Left cardiac atrium (tissue), 4 donors: ENCODE results near the gene KIF26A. TPM values are rescaled to one million over a fixed set of nuclear protein-coding genes. Genes with fewer than 3 reads are reported as not detected.

ENCODE experiments used
- ATAC-seq, 2 donors: fragments of 200-7000 bp; cut with Tn5 transposase; one replicate each; pipeline ENCODE4 v1.9.1; 2020; ENCODE audit warnings: mild to moderate bottlenecking in 2 of 2, moderate library complexity in 2 of 2
- DNase-seq: peaks from one replicate; pipeline ENCODE4 v3.0.0-alpha.2; 2020
- intact Hi-C, 2 donors: fragments of 100-400 bp; cut with DNase I; formaldehyde crosslinking; loops; one replicate each; pipeline versions ENCODE4 v1.14.1 to v1.15.1; 2022 to 2023
- total RNA-seq, 2 donors: library from RNA; stranded (reverse); fragmentation: NEBNext Ultra II Directional; extraction: Animal tissue kit (Norgen Biotek cat#: 25700); gene quantifications; one replicate each; pipeline ENCODE4 v1.2.1, GENCODE V29; 2021
- donor health status: DM: no; HTN: yes; CAD: no.
- donor health status: DM: no; HTN: yes; CAD: no; lungs with severe emphysema.
- donor health status: DM: yes; HTN: yes; CAD: no.
- donor health status: Dilated cardiomyopathy.

The KIF26A gene
- total RNA-seq, 2 donors from 2014 or later, result 7.6 to 8.1 TPM

DNA sequence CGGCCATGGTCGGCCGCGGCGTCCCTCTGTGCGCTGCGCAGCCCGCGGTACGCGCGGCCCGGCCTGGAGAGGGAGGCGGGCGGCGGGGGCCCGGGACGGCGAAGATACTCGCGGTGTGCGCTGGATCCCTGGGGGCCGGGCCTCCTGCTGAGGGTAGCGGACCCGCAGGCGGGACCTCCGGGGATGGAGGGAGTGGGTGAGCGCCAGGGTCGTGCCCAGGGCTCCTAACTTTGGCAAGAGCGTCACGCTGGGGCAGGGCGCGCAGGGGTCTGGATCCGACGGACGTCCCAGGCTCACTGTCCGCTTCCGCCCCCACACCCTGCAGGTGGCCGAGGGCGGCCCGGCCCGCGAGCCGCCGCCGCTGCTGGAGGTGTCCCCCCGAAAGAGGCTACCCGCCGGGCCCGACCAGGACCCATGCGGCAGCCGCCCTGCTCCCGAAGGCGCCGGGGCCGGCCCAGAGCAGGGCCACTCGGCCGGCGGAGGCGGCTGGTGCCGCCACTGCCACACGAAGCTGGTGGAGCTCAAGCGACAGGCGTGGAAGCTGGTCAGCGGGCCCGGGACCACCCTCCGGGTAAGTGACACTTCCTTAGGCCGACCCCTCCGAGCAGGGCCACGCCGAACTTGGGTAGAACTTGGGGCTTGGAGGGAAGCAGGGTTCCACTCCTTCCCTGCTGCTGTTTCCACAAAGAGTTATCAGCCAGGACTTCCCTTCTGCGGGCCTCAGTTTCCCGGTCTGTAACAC, 502 bp downstream of the KIF26A start:
- DNase-seq, result peak; percentile 28
- intact Hi-C loops, result loop anchor here in 1 of 2 donors (5.0 kb wide), 1 partner anchor 423 kb away; no protein-coding TSS in a partner anchor

DNA sequence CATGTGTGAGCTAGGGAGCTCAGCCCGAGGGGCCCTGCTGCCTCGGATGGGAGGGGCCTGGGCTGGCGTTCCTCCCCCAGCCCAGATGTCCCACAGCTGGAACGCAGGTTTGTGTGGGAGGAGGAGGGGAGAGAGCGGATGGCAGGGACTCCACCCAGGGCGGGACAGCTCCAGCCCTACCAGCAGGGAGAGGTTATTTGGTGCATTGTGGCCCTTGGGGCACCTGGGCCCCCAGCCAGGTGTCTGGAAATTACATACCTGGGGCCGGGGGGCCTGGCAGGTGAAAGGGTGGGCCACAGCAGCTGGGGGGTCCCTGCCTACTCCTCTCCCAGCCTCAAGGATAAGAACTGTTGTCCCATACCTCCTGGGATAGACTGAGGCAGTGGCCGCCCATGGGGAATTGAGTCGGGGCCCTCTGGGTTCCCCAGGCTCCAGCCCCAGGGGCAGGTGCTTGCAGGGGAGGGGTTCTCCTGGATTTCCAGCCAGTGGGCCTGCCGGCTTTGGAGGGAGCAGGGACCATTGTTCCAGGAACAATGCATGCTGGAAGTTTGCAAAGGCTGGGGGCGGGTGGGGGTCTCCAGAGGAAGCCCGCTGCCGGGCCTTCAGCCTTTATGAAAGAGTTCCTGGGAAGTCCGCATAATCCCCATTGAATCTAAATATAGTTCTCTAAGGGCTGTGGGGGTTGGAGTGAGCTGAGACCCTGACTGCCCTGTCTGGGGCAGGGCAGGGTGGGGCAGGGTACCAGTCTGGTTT, 1.2 kb downstream of the KIF26A start:
- ATAC-seq (no peak), DNase-seq (peak; percentile 19)
- intact Hi-C loops, result loop anchor here in 1 of 2 donors (5.0 to 10.0 kb wide), 2 partner anchors 235 to 423 kb away; no protein-coding TSS in a partner anchor

More for the DNA sequence above, 502 bp downstream of the KIF26A start:
- no peak for ATAC-seq

DNA sequence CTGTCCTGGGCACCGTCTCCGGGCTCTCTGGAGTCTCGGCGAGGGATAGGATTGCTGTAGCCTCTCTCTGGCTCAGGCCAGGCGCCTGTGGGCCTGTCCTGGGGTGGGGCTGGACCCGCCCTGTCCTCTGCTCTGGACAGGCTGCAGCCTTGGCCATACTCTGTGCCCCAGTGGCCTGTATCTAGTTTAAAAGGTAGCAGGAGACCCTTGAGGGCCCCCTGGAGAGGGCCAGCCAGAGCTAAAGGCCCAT, 1.8 kb downstream of the KIF26A start:
- ATAC-seq (no peak), DNase-seq (peak; percentile 40)
- intact Hi-C loops, result loop anchor here in 1 of 2 donors (10.0 kb wide), 1 partner anchor 235 kb away; no protein-coding TSS in a partner anchor

DNA sequence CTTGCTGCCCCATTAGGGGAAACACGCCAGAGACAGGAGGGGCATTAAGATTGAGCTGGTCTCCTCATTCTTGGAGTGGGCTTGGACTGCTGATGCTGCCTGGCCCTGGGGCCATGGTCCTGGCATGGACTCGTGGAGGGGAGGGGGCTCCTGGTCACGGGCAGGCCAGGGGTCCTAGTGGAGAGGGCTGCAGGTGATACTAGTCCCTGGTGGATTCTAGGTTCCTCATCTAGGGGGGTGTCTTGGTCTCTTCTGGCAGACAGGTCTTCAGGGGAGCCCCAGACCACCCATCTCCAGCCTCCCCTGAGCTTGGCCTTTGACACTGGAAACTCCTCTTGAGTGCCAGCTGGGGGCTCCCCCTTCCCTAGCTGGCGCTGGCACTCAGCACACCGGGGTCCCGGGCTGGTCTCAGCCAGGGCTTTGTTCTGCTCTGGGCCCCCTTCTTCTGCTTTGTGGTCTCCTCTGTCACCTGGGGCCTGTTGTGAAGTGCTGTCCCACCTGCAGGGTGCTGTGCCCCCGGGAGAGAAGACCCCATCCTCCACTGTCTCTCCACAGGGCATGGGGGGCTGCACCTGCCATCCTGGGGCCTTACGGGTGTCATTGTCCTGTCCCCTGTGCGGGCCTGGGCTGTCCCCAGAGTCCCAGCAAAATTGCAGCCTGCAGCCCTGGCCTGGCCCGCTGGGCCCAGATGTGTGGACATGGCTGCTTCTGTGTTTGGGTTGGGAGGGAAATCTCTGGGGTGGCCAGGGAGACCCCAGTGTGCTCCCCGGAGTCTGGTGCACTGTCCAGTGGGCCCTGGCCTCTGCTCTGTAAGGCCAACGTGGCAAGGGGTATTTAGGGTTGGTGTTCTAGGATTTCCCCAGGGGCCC, 2.3 kb downstream of the KIF26A start:
- DNase-seq (peak; percentile 10), ATAC-seq (no peak)
- intact Hi-C loops, result loop anchor here in 1 of 2 donors (10.0 kb wide), 1 partner anchor 234 kb away; no protein-coding TSS in a partner anchor

DNA sequence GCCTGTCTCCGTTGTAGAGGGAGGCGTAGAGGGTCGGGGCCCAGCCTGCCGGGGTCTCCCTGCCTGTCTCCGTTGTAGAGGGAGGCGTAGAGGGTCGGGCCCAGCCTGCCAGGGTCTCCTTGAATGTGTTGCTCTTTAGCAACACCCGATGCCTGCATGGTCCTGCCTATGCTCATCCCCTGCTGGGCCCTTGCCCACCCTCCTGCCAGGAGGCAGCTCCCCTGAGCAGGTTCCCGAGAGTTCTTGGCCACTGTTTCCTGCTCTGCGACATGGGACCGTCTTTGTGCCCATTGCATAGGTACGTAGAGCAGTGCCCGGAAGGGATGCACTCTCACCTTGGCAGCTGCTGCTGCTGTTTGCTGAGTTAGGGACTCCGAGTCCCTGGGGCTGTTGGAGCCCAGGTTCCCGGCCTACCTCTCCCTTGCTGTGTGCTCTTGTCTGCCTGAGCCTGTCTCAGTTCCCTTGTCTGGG, 3.3 kb downstream of the KIF26A start:
- DNase-seq (peak; percentile 13), ATAC-seq (no peak)
- intact Hi-C loops, result loop anchor here in 1 of 2 donors (10.0 kb wide), 1 partner anchor 233 kb away; no protein-coding TSS in a partner anchor

DNA sequence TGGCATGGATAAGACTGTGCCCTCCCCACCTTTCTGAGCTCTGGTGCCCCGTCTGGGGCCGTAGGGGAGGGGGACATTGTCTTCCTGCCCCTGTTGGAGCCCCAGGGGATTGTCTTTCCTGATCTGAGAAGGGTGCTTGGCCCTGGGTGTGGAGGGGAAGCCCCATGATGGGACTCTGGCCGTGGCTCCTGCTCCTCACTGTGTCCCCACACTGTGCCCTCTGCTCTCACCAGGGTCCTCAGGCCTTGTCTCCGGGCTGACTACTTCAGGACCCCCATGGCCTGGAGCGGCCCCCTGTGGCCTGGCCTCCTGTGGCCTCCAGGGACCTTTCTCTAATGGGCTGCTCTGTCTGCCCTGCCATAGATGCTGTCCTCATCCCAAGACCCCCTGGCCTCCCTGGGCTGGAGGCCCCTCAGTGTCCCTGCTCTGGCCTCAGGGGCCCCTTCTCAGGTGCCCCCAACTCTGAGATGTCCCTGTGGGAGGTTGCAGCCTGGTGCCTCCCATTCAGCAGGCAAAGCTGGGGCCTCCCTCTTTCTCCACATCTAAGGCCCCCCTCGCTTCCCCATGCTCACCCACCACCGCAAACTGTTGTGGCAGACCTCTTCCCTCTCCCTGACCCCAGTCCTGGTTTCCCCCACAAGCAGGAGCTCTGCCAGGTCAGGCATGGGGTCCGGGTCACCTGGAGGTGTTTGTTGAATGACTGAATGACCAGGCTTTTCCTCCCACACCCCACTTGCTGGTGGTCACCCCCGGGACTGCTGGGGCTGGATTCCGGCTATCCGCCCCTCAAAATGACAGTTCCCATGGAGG, 4.0 kb downstream of the KIF26A start:
- peak; percentile 18 for DNase-seq
- intact Hi-C loops, result loop anchor here in 1 of 2 donors (10.0 kb wide), 1 partner anchor 232 kb away; no protein-coding TSS in a partner anchor
- ATAC-seq, result no peak

DNA sequence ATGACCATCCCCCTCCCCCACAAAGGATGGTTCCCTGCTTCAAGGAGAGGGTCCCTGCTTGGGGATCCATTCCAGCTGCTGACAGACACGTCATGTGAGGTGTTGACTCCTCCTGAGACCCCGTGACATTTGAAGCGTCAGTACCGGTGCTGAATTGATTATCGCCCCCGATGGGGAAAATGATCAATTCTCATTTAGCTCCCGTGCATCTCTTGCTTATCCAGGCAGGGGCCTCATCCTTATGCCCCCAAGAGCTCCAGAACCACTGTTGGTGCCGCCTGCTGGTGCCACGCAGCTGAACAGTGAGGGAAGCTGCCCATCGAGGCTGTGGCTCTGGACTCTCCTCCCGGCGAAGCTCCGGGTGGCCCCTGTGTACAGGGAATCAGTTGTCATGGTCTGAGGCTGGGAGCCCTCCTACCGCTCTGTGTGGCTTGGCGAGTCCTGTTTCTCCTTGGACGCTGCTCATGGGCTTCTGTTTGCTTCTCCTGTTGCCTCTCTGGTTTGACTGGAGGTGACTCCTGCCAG, 4.6 kb downstream of the KIF26A start:
- intact Hi-C loops, result loop anchor here in 1 of 2 donors (10.0 kb wide), 1 partner anchor 232 kb away; no protein-coding TSS in a partner anchor
- peak; percentile 16 for DNase-seq
- ATAC-seq, result no peak

DNA sequence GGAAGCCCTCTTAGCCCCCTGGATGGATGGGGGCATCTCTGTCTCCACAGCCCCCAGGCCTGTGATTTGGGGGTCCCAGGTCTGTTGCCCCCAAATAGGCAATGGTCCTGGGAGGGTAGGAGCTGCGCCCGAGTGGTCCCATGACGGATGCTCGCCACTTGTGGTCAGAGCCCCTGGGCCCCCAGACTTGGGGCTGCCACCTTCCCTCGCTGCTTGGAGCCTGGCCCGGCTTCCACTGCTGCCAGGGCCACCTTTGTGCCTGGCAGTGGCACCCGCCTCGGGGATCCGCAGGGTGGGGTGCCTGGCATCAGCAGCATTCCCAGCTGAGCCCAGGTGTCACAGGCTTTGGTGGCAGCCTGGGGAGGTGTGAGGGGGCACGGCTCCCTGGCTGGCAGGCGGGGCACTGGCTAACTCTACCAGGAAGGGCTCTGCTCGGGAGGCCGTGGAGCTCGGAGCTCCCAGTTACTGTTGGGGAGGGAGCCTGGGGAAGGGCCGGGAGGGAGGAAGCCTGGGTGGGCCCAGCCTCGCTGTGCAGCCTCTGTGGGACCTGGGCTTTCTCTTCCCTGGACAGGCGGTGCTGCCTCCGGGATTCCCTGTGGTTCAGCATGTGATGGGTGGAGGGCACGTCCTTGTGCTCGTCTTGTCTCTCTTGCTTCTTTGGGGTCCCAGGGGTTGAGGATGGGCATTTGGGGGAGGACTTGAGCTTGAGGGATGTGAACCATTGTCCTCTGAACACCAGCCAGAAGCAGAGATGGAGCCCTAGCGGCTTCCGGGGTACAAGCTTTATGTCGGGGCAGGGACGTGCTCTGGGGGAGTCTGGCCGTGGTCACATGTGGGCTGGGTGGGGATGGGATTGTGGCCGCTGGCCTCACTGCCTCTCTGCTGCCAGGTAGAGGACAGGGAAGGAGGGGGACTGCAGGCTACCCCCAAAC, 5.4 kb downstream of the KIF26A start:
- intact Hi-C loops, result loop anchor here in 1 of 2 donors (10.0 kb wide), 1 partner anchor 231 kb away; no protein-coding TSS in a partner anchor
- ATAC-seq (no peak), DNase-seq (peak; percentile 22)

DNA sequence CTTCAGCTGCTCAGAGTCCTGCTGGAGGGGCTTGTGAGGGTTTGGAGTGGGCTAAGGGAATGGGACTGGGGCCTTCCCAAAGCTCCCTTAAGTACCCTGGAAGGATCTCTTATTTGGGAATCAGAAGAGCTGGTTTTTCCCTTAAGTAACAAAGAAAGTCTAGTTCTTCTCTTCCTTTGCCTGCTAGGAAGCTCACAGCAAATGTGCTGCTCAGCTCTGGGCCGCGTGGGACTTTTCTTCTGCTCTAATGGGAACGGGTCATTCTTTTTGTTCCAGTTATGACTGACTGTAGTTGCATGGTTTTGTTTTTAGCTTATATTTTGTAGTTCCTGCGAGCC, 6.0 kb downstream of the KIF26A start:
- intact Hi-C loops, result loop anchor here in 1 of 2 donors (10.0 kb wide), 1 partner anchor 230 kb away; no protein-coding TSS in a partner anchor
- DNase-seq (no peak), ATAC-seq (no peak)

DNA sequence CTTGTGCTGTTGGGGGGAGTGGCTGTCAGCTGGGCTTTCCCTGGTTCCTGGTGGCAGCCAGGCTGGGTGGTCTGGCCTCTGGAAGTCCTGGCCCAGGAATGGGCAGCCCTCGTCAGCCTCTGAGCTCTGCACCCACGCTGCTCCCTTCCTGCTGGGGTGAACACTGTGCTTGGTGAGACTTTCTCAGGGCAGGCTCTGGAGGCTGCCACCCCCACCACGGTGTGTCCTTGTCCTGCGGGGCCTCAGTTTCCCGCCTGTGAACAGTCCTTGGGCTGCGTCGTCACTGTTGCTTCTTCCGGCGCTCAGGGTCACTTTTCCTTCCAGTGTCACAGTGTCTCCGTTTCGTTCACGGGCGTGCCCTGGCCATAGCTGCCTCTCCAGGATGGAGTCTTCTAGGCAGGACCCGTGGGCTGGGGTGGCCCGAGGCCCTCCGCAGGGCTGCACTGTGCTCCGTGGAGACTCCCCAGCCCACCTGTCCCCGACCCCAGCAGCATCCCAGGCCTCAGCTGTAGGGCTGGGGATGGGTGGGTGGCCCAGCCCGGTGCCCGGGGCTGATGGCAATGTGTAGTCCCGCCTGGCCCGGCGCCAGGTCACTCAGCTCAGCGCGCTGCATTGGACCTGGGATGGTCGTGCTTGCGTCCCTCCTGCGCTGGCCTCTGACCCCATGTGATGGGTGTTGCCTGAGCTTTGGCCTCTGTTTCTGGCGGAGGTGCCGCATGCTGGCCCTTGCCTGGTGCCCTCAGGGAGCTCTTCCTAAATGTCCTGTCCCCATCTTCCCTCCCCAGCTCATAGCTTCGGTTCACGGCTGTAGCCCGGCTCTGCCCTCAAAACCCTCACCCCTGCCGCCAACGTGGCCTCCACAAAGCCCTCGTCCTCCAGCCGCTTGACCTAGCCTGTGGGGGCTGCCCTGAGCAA, 6.8 kb downstream of the KIF26A start:
- intact Hi-C loops, result loop anchor here in 1 of 2 donors (10.0 kb wide), 1 partner anchor 230 kb away; no protein-coding TSS in a partner anchor
- DNase-seq (peak; percentile 24), ATAC-seq (no peak)

DNA sequence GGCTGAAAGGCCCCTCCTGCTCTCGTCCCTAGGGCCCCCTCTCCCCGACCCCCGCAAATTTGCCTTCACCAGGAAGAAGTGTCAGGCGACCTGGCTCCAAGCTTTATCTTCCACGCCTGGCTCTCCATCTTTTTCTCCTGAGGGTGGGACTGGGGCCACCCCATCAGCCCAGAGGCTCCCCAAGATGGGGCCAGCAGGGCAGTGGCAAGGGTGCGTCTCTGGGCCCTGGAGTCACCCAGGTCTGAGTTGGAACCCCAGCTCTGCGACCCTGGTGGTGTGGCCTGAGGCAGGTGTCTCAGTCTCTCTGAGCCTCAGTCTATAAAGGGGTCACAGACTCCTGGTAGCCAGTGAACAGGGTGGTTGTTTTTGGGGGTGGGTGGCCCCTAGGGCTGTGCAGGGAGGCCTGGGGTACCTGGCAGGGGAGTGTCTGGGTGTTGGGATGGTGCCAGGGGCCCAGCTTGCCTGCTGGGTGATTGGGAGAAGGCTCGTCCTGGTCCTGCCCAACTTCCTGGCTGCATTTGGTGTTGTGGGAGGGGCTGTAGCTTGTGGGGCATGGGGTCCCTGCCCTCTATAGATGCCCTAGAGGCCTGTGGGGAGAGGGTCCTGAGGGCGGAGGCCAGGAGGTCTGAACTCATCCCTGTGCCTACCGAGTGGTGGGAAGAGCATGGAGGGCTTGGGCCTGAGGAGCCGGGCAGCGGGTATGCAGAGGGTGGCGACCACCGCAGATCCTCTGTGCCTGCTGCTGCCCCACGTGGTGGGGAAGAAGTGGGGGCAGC, 7.6 kb downstream of the KIF26A start:
- intact Hi-C loops, result loop anchor here in 1 of 2 donors (10.0 kb wide), 1 partner anchor 229 kb away; no protein-coding TSS in a partner anchor
- no peak for ATAC-seq
- DNase-seq, result peak; percentile 17

DNA sequence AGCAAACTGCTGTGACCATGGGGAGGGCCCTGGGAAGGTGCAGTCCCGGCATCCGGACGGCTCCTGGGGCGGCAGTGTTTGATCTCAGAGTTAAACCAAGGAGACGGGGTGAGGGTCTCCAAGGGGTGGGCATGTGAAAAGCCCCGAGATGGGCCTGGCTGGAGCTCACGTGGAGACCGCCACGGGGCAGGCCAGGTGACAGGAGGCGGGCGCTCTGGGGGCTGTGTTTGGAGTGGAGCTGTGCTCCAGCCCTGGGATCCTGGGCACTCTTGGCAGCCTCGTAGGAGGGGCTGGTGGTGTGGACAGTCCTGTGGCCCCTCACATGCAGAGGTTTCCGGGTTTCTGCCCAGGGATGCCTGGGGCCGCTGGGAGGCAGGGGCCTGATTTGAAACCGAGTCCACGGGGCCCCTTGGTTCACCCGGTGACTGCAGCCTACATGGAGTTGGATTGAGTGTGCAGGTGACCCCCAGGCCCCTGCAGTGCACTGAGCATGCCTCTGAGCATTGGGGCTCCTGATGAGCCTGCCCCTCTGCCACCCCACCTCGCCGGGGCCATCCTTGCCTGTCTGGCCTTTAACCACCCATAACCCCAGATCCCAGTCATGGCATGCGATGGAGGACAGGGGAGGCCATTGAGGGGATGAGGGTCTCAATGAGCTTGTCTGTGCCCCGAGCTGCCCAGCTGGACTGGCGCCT, 8.4 kb downstream of the KIF26A start:
- no peak for ATAC-seq
- intact Hi-C loops, result loop anchor here in 1 of 2 donors (10.0 kb wide), 1 partner anchor 228 kb away; no protein-coding TSS in a partner anchor
- DNase-seq, result peak; percentile 14

DNA sequence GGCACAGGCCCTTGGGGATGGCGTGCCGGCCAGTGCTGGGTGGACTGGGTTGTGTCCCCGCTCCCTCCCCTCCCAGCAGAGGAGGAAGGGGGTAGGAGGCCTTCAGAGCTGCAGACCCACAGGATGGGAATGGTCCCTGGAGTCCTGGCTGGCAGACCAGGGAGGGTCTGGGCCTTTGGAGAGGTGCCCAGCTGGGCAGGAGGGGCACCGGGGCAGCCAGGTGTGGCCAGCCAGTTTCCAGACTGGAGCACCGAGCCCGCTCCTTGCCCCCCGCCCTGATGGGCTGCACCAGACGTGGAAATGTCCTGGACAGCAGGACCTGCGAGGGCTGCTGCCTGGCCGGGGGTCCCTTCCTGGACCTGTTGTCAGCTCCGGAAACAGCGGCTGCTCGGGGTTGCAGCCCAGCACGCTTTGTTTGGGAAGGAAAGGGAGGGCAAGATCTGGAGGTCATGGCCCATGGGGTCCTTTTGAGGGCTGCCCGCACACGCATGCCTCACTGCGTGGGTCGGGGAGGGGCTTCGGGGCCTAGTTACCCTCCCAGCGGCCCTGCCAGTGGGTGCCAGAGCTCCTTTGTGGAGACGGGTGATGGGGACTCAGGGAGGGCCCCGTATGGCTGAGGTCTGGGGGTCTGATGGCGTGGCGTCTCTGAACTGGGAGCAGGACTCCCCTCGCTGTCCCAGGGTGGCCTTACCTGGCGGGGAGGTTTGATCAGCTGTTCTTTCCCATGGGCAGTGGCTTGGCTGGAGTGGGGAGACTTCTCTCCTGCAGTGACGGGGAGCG, 9.1 kb downstream of the KIF26A start:
- no peak for ATAC-seq
- DNase-seq, result peak; percentile 21
- intact Hi-C loops, result loop anchor here in 1 of 2 donors (10.0 kb wide), 1 partner anchor 227 kb away; no protein-coding TSS in a partner anchor
